ENCODE data around the gene CD207.
"Not testable (repeated sequence)": the region's sequence is repeated elsewhere in the genome, so short reads cannot be mapped to it uniquely, and the experiment has no call there.

CD207 gene

DNA sequence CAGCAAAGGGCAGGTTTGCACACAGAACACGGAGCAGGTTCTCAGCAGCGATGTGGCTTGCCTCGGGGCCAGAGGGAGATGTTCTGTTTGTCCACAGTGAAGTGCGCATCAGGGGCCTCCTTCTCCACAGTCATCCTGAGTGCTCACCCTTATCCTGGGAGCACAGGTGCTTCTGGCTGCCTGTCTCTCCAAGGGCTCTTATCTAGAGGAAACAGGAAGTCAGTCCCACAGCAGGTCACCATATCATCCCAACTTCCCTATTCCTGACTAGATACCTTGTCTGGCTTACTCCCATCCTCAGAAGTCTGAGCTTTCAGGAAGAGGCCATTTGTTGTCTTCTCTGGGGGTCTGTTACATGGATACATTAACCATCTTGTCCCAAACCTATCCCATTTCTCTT is at the start of gene CD207:
CD207 (minus strand) TSS at position 174 of the 400 bp plus-strand sequence; CDS start at position 134, 40 bp downstream.
- in situ Hi-C loops (cut with MboI; ENCODE audit: low sequenced_read_pairs), result no loop called here

DNA sequence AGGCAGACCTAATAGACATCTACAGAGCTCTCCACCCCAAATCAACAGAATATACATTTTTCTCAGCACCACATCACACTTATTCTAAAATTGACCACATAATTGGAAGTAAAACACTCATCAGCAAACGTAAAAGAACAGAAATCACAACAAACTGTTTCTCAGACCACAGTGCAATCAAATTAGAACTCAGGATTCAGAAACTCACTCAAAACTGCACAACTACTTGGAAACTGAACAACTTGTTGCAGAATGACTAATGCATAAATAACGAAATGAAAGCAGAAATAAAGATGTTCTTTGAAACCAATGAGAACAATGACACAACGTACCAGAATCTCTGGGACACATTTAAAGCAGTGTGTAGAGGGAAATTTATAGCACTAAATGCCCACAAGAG is 42.9 kb upstream of the CD207 start:
- in situ Hi-C loops (cut with MboI; ENCODE audit: low sequenced_read_pairs), result not testable (repeated sequence)

- in situ Hi-C loops (cut with MboI; ENCODE audit: low sequenced_read_pairs), result not testable (repeated sequence)
Observed at GRCh38 chr2:70876138-70876537, 40.5 kb upstream of the CD207 start.

DNA sequence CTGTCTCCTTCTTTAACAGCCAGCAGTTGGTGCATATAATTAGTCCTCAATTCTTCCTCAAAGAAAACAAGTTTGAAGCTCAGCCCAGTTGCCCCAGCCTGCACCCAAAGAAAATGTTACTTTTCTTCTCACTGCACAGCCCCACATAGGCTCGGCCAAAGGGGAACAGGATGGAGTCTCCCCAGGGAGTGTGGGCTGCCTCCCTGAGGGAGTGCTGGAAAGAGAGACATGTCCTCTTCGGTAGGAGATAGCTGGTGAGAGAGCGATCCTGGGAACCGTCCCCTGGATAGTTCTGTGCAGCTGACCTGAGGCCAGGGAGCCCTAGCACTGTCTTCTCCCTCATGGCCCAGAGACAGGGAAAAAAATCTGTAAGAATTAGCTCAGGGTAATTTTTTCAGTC is 37.9 kb upstream of the CD207 start:
- in situ Hi-C loops (cut with MboI; ENCODE audit: low sequenced_read_pairs), result no loop called here

DNA sequence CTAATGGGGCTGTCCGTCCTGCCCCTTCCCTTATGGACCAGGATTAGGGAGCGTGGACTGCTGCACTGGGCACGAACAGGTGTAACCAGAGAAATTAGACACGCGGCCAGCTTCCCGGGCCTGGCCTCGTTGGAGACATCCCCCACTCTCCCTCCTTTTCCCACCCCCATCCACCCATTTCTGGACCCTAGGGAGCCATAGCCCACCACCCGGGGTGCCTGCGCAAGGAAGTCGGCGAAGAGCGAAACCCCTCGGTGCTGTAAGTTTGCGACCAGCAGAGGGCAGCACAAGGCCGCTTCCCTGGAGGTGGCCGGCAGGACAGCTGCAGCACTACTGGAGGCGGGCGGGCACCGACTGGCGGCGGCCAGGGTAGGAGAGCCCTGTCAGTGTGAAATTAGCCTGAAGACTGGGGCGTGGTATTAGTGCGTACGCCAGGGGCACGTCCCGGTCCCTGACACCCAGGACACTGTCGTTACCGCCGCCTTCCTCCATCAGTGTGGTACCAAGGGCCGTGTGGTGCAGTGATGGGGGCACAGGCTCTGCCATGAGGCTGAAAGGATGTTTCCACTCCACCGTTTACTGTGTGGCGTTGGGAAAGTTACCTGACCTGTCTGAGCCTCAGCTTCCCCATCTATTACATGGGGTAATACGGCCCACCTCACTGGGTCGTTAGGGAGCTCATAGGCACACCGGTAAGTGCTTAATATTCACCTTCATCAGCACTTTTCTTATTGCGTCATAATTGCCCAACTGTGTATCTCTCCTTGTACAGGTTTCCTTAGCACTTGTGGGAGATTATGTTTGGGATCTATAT is 36.0 kb upstream of the CD207 start:
- in situ Hi-C loops (cut with MboI; ENCODE audit: low sequenced_read_pairs), result no loop called here

- in situ Hi-C loops (cut with MboI; ENCODE audit: low sequenced_read_pairs), result no loop called here
Observed at GRCh38 chr2:70870790-70871189, 35.2 kb upstream of the CD207 start.

DNA sequence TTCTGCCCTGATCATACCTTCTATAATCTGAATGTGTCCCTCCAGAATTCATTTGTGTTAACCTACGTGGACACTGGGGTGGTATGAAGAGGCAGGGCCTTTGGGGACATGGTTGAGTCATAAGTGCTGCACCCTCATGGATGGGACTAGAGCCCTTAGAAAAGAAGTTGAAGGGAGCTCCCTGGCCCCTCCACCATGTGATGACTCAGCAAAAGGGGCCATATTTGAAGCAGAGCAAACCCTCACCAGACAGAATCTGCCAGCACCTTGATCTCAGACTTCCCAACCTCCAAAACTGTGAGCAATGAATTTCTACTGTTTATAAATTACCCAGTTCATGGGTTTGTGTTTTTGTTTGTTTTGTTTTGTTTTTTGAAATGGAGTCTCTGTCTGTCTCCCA is 33.4 kb upstream of the CD207 start:
- in situ Hi-C loops (cut with MboI; ENCODE audit: low sequenced_read_pairs), result no loop called here

- in situ Hi-C loops (cut with MboI; ENCODE audit: low sequenced_read_pairs), result no loop called here
Observed at GRCh38 chr2:70861777-70862625, 26.4 kb upstream of the CD207 start.

GRCh38 chr2:70855667-70856066 is 20.1 kb upstream of the CD207 start:
- in situ Hi-C loops (cut with MboI; ENCODE audit: low sequenced_read_pairs), result no loop called here

- in situ Hi-C loops (cut with MboI; ENCODE audit: low sequenced_read_pairs), result no loop called here
Observed at GRCh38 chr2:70854411-70854810, 18.8 kb upstream of the CD207 start.

DNA sequence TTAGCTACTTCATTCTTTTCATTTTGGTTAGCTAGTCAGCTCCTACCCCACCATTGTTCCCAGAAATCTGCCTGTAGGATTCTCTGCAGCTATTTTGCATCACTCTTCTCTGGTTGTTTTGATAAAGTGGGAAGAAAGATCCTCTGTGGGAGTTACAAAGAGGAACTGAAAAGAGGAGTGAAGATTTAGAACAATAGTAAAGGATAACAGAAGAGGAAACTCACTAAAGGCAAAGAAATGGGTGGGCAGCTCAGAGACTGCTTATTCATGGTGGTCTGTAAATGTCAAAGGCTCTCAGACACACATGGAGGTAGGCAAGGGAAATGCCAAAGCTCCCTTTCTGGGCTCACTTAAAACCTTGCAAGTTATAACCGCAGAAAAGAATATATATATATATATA is 17.2 kb upstream of the CD207 start:
- in situ Hi-C loops (cut with MboI; ENCODE audit: low sequenced_read_pairs), result no loop called here

DNA sequence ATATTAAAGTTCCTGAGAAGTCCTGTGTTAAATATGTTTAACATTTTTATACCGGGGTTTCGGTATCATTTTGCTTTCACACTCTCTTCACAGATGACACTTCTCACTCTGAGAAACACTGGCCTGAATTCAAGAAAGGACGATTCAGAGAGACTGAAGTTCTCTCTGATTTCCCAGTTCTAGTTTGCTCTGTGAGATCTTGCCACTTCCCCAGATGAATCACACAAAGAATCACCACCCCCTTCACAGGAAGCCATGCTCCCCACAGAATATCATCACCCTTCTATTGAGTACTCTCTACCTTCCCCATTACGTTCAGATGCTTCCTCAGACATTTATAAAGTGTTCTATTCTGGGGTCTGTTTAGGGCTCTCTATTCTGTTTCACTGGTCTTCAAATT is 16.1 kb upstream of the CD207 start:
- in situ Hi-C loops (cut with MboI; ENCODE audit: low sequenced_read_pairs), result no loop called here

- in situ Hi-C loops (cut with MboI; ENCODE audit: low sequenced_read_pairs), result no loop called here
Observed at GRCh38 chr2:70850925-70851324, 15.3 kb upstream of the CD207 start.

- in situ Hi-C loops (cut with MboI; ENCODE audit: low sequenced_read_pairs), result no loop called here
Observed at GRCh38 chr2:70842401-70842800, 6.8 kb upstream of the CD207 start.

GRCh38 chr2:70837980-70838925 is 2.6 kb upstream of the CD207 start:
- in situ Hi-C loops (cut with MboI; ENCODE audit: low sequenced_read_pairs), result no loop called here

- in situ Hi-C loops (cut with MboI; ENCODE audit: low sequenced_read_pairs), result no loop called here
Observed at GRCh38 chr2:70834881-70835280, 735 bp downstream of the CD207 start.

DNA sequence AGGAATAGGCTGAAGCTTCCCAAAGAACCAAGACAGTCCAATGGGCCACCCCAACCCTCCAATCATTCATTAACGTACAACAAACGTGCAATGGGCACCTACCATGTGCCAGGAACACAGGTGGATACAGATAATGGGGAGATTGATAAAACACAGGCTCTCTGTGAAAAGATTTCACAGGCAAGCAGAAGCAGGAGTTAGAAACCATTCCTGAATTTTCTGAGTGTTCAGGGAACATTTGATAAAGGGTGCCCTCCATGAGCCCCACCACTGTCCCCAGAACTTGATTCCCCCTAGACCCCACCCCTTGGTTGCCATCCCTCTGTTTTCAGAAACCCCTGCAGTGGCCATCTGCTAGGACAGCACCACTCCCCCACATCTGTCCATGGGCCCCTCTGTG is 1.5 kb downstream of the CD207 start:
- in situ Hi-C loops (cut with MboI; ENCODE audit: low sequenced_read_pairs), result no loop called here

- in situ Hi-C loops (cut with MboI; ENCODE audit: low sequenced_read_pairs), result no loop called here
Observed at GRCh38 chr2:70833246-70833645, 2.4 kb downstream of the CD207 start.

GRCh38 chr2:70832386-70832785 is 3.2 kb downstream of the CD207 start:
- in situ Hi-C loops (cut with MboI; ENCODE audit: low sequenced_read_pairs), result no loop called here

DNA sequence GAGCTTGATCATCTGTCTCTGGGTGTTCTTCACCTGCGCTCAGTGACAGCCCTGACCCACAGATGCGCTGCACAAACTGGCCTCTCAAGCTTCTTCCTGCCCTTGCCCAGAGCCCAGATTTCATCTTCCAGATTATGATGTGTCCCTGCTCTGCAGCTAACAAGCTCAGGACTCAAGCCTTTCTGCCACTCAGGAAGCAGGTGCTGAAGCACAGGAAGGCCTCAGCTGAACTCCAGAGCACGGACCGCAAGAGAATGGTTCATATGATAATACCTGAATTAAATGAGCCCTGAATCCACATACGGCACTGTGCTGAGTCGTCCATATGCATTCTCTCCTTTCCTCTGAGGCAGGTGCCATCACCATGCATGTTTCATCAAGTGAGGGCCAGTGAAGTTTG is 3.8 kb downstream of the CD207 start:
- in situ Hi-C loops (cut with MboI; ENCODE audit: low sequenced_read_pairs), result no loop called here

- in situ Hi-C loops (cut with MboI; ENCODE audit: low sequenced_read_pairs), result no loop called here
Observed at GRCh38 chr2:70830366-70830765, 5.2 kb downstream of the CD207 start.

Data from HL-60/S4 treated with phorbol 12-myristate 13-acetate at 8.2 ng/mL for 4 days and 3 days (cell line).